Ishikawa (cell line): ENCODE data around the gene ASB10.

ENCODE experiments used
- CEBPB ChIP-seq: IDR thresholded peaks from 2 replicates; pipeline ENCODE4 v1.6.1; 2012
- CREB1 ChIP-seq: IDR thresholded peaks from 2 replicates; pipeline ENCODE4 v1.6.1; 2012; ENCODE audit warnings: low read depth
- EGR1 ChIP-seq: IDR thresholded peaks from 2 replicates; pipeline ENCODE4 v1.6.1; 2012
- EP300 ChIP-seq: IDR thresholded peaks from 2 replicates; pipeline ENCODE4 v1.6.1; 2012; ENCODE audit warnings: borderline replicate concordance
- FOXM1 ChIP-seq: IDR thresholded peaks from 2 replicates; pipeline ENCODE4 v1.6.1; 2012; ENCODE audit warnings: low read depth, borderline replicate concordance
- NFIC ChIP-seq: IDR thresholded peaks from 2 replicates; pipeline ENCODE4 v1.6.1; 2012
- RAD21 ChIP-seq: IDR thresholded peaks from 2 replicates; pipeline ENCODE4 v1.6.1; 2012; ENCODE audit warnings: low read depth
- REST ChIP-seq: IDR thresholded peaks from 2 replicates; pipeline ENCODE4 v1.6.1; 2012; ENCODE audit warnings: low read depth, mild to moderate bottlenecking
- TAF1 ChIP-seq: IDR thresholded peaks from 2 replicates; pipeline ENCODE4 v1.6.1; 2012; ENCODE audit warnings: low read depth, mild to moderate bottlenecking
- TCF12 ChIP-seq: IDR thresholded peaks from 2 replicates; pipeline ENCODE4 v1.6.1; 2012; ENCODE audit warnings: low read depth
- TEAD4 ChIP-seq: IDR thresholded peaks from 2 replicates; pipeline ENCODE4 v1.6.1; 2012
- USF1 ChIP-seq: IDR thresholded peaks from 2 replicates; pipeline ENCODE4 v1.6.1; 2012
- YY1 ChIP-seq: IDR thresholded peaks from 2 replicates; pipeline ENCODE4 v1.6.1; 2012; ENCODE audit warnings: low read depth
- ZBTB7A ChIP-seq: IDR thresholded peaks from 2 replicates; pipeline ENCODE4 v1.6.1; 2012; ENCODE audit warnings: low read depth
- TF ChIP-seq, protein P1 (sequence below): IDR thresholded peaks from 2 replicates; pipeline ENCODE4 v1.6.1; 2012

ASB10 gene

GRCh38 chr7:151141855-151142685, 45.0 kb downstream of the ASB10 start:
- TF ChIP-seq TAF1 (no peak), EGR1 (no peak), USF1 (no peak), EP300 (no peak), ZBTB7A (no peak), RAD21 (no peak), YY1 (no peak), REST (no peak), NFIC (no peak), TCF12 (no peak), CREB1 (no peak), TEAD4 (no peak), FOXM1 (no peak), CEBPB (no peak)
- TF ChIP-seq, protein P1, sequence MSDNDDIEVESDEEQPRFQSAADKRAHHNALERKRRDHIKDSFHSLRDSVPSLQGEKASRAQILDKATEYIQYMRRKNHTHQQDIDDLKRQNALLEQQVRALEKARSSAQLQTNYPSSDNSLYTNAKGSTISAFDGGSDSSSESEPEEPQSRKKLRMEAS = no peak

DNA sequence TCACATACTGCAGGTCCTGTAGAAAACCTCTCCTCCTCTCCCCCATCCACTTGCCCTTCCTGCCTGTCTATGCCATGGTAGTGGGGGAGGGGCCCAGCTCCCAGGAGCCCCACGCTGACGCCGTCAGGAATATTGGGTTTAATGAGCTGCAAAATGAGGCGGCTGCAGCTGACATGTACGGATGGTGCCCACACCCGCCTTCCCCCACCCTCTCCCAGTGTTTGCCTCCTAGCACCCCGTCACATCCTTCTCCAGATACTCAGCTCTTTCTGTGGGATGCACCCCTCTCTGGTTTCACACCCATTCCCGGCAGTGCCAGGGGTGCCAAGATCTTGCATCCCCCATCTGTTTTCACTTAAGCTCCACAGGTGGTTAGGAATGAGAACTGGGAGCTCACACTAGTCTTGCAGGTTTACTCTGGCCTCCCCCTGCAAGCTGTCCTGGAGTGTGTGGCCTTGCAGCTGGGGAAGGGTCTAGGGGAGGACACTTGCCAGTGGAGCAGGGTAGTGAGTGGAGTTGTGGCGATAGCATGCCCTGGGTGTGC, 45.7 kb downstream of the ASB10 start:
- TF ChIP-seq CEBPB (no peak), EP300 (no peak), YY1 (no peak), TEAD4 (no peak), TCF12 (no peak), EGR1 (no peak), RAD21 (no peak), USF1 (no peak), FOXM1 (no peak), TAF1 (no peak), NFIC (no peak), ZBTB7A (no peak)
- TF ChIP-seq, protein P1 = no peak

GRCh38 chr7:151140826-151141225, 46.2 kb downstream of the ASB10 start:
- TF ChIP-seq ZBTB7A (no peak), EGR1 (no peak), EP300 (no peak), USF1 (no peak), TEAD4 (no peak), TAF1 (no peak), YY1 (no peak)

GRCh38 chr7:151139791-151140190, 47.3 kb downstream of the ASB10 start:
- TF ChIP-seq FOXM1 = no peak
- TF ChIP-seq REST = no peak
- no peak for TF ChIP-seq TEAD4
- no peak for TF ChIP-seq CREB1
- no peak for TF ChIP-seq EP300
- TF ChIP-seq YY1 = no peak
- no peak for TF ChIP-seq CEBPB
- no peak for TF ChIP-seq EGR1
- no peak for TF ChIP-seq USF1
